A549 (cell line): ENCODE measurements around the gene PCNX1.

ENCODE experiments used
- CHD2 ChIP-seq: fragments of 150-350 bp; IDR thresholded peaks from 2 replicates; pipeline ENCODE4 v1.6.1; 2014; ENCODE audit warnings: low read length; ENCODE audit not compliant: partially characterized antibody
- CTCF ChIP-seq: fragments of >200 bp; sonication (Bioruptor Twin); formaldehyde crosslinking; IDR thresholded peaks from 3 replicates; pipeline ENCODE4 v1.5.1; 2016
- MAZ ChIP-seq: fragments of 150-350 bp; IDR thresholded peaks from 2 replicates; pipeline ENCODE4 v1.6.1; 2014; ENCODE audit warnings: antibody characterized with exemption, low read depth, low read length, borderline replicate concordance
- NFE2L2 ChIP-seq: fragments of 150-350 bp; conservative IDR thresholded peaks from 2 replicates; pipeline ENCODE4 v1.6.1; 2014; ENCODE audit warnings: low read length
- POLR2A ChIP-seq: IDR thresholded peaks from 2 replicates; pipeline ENCODE4 v1.6.1; 2012; ENCODE audit warnings: mild to moderate bottlenecking, low read length
- RAD21 ChIP-seq, 2 experiments: fragments of >200 bp in 1 of 2; sonication (Bioruptor Twin) in 1 of 2; formaldehyde crosslinking in 1 of 2; IDR thresholded peaks in 1 of 2; conservative IDR thresholded peaks in 1 of 2; 2 replicates in 1 of 2; 3 replicates in 1 of 2; pipeline ENCODE4 v1.6.1; 2012 to 2018; ENCODE audit warnings: inconsistent platforms in 1 of 2
- USF2 ChIP-seq: fragments of 450-650 bp; IDR thresholded peaks from 2 replicates; pipeline ENCODE4 v1.6.1; 2014; ENCODE audit warnings: antibody characterized with exemption
- ZFP36 ChIP-seq: fragments of 450-650 bp; IDR thresholded peaks from 2 replicates; pipeline ENCODE4 v1.6.1; 2014; ENCODE audit warnings: borderline replicate concordance; ENCODE audit not compliant: partially characterized antibody
- ZNF302 ChIP-seq: fragments of 250-450 bp; sonication (Bioruptor Pico); IDR thresholded peaks from 2 replicates; pipeline ENCODE4 v1.9.0; 2021; ENCODE audit warnings: inconsistent platforms, mild to moderate bottlenecking, moderate library complexity

GRCh38 chr14:71021347-71022011, 114.2 kb downstream of the PCNX1 start:
- TF ChIP-seq CHD2 = no peak
- TF ChIP-seq USF2 = no peak
- no peak for TF ChIP-seq NFE2L2
- TF ChIP-seq ZFP36 = no peak
- no peak for TF ChIP-seq RAD21 (conservative IDR thresholded peaks at IDR 0.05 in 1 of 2, IDR thresholded peaks at IDR 0.05 in 1 of 2)
- TF ChIP-seq CTCF = no peak
- TF ChIP-seq POLR2A = no peak
- no peak for TF ChIP-seq MAZ
- no peak for TF ChIP-seq ZNF302 (CRISPR knock-in tag)
